ENCODE measurements around the gene TBC1D10A. TPM values are rescaled to one million over a fixed set of nuclear protein-coding genes. Genes with fewer than 3 reads are reported as not detected.

The TBC1D10A gene
- total RNA-seq, 1 donor from 2014 or later: 15.3 TPM

- H3K27me3 Mint-ChIP-seq: no peaks in the 10 kb centered on the region
- H3K9me3 Mint-ChIP-seq: no peaks in the 10 kb centered on the region
- peaks cover 10% of the 10 kb centered on the region for H3K36me3 Mint-ChIP-seq
- DNase-seq (ENCODE audit: extremely low spot score, unreplicated experiment): no peak
- peak overlapping the region; percentile 85 for H3K27ac Mint-ChIP-seq
- TF ChIP-seq, protein P1, sequence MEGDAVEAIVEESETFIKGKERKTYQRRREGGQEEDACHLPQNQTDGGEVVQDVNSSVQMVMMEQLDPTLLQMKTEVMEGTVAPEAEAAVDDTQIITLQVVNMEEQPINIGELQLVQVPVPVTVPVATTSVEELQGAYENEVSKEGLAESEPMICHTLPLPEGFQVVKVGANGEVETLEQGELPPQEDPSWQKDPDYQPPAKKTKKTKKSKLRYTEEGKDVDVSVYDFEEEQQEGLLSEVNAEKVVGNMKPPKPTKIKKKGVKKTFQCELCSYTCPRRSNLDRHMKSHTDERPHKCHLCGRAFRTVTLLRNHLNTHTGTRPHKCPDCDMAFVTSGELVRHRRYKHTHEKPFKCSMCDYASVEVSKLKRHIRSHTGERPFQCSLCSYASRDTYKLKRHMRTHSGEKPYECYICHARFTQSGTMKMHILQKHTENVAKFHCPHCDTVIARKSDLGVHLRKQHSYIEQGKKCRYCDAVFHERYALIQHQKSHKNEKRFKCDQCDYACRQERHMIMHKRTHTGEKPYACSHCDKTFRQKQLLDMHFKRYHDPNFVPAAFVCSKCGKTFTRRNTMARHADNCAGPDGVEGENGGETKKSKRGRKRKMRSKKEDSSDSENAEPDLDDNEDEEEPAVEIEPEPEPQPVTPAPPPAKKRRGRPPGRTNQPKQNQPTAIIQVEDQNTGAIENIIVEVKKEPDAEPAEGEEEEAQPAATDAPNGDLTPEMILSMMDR (conservative IDR thresholded peaks at IDR 0.05): no peak
- H3K4me3 Mint-ChIP-seq: no peak overlapping the region
- peaks cover 67% of the 10 kb centered on the region for H3K4me1 Mint-ChIP-seq (ENCODE audit: unreplicated experiment)
These were observed 20.1 kb downstream of the TBC1D10A start for GRCh38 chr22:30306627-30307011.

DNA sequence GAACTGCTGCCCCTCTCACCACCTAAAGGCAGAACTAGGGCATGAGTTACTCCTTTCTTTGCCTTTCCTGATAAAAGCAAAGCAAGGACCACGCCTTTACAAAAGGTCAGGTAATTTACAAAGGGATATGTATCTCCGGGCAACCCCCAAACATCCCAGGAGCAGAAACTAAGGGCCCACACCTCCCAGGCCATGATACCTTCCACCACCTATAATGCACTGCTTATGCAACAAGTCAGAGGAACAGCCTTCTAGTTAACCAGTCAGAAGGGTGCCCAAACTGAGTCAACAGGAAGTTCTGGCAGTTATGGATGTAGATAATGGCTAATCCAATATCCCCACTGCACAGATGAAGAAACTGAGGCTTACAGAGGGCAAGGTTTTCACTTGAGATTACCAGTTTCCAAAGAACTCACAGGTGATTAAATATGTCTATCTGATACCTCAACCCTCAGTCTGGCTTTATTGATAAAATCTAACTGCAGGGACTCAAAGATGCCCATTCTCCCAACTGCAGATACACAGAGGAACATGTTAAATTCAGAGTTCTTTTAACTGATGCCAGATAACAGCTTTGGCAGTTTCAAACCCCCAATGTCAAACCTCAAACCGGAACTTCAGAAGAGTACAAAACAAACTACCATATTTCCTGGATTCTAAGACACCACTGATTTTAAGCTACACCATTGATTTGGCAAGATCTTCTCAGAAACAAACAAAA, 20.7 kb downstream of the TBC1D10A start:
- Mint-ChIP-seq H3K36me3 (peaks cover 10% of the 10 kb centered on the region), H3K27ac (peak overlapping the region; percentile 85), H3K4me1 (ENCODE audit: unreplicated experiment) (peaks cover 69% of the 10 kb centered on the region), H3K4me3 (peak overlapping the region; percentile 36), H3K27me3 (no peaks in the 10 kb centered on the region), H3K9me3 (no peaks in the 10 kb centered on the region)
- no peak for DNase-seq (ENCODE audit: extremely low spot score, unreplicated experiment)
- TF ChIP-seq, protein P1 (conservative IDR thresholded peaks at IDR 0.05): no peak

DNA sequence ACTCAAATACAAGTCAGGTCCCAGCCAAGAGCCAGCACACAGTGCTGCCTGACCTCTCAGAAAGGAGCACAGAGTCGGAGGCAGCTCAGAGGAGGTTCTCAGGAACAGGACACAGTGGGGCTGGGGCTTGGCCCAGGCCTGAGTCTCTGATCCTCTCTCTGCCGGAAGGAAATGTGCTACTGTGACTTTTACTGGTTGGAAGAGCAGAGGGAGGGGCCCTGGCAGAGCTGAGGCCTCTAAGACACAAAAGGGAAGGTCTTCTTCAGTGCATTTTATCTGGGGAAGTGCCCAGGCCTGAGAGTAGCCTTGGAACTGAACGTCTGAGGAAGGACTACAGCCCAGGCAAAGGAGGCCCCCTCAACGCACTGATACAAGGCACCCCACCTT, 21.2 kb downstream of the TBC1D10A start:
- TF ChIP-seq, protein P1 (conservative IDR thresholded peaks at IDR 0.05): no peak
- DNase-seq (ENCODE audit: extremely low spot score, unreplicated experiment): no peak
- Mint-ChIP-seq H3K4me3 (peak overlapping the region; percentile 22), H3K9me3 (no peaks in the 10 kb centered on the region), H3K36me3 (peaks cover 10% of the 10 kb centered on the region), H3K27ac (peak overlapping the region; percentile 85), H3K4me1 (ENCODE audit: unreplicated experiment) (peaks cover 65% of the 10 kb centered on the region), H3K27me3 (no peaks in the 10 kb centered on the region)

DNA sequence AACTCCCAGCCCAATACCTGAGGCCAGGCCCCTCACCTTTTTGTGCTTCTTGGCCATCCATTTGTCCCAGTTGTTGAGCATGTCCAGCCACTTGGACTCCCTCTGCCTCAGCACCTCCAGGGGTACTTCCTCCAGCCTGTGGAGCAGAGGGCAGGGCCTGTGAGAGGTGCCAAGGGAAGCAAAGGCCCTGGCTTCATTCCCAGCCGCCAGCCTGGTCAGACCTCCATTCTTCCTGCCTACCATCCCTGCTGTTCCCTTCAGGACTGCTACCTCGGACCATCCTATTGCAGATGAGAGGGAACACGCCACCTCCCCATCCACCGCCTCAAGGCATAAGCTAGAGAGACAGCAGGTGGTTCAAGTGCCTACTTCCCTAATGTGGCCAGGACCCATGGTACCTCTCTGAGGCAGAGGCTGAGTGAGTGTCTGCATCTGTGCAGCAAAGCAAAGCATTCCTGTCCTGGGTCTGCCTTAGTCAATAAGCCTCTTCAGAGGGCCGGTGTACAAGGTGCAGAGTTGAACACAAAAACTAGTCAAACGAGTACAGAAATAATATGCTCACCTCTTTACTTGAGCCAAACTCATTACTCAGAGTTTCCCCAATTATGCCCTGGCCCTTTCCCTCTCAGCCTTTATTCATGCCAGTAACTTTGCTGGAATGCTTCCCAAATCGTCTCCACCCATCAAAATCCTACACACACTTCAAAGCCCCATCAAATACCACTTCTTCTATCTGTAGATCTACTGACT, 22.1 kb downstream of the TBC1D10A start:
- H3K27ac Mint-ChIP-seq: peak overlapping the region; percentile 85
- TF ChIP-seq, protein P1 (conservative IDR thresholded peaks at IDR 0.05): no peak
- H3K4me3 Mint-ChIP-seq: peak overlapping the region; percentile 22
- peaks cover 10% of the 10 kb centered on the region for H3K36me3 Mint-ChIP-seq
- no peak for DNase-seq (ENCODE audit: extremely low spot score, unreplicated experiment)
- H3K27me3 Mint-ChIP-seq: no peaks in the 10 kb centered on the region
- peaks cover 56% of the 10 kb centered on the region for H3K4me1 Mint-ChIP-seq (ENCODE audit: unreplicated experiment)
- no peaks in the 10 kb centered on the region for H3K9me3 Mint-ChIP-seq

GRCh38 chr22:30302810-30303138, 24.0 kb downstream of the TBC1D10A start:
- Mint-ChIP-seq H3K4me1 (ENCODE audit: unreplicated experiment) (peaks cover 54% of the 10 kb centered on the region), H3K9me3 (no peaks in the 10 kb centered on the region), H3K27ac (peak overlapping the region; percentile 80), H3K4me3 (peak overlapping the region; percentile 25), H3K36me3 (peaks cover 10% of the 10 kb centered on the region), H3K27me3 (no peaks in the 10 kb centered on the region)
- no peak for DNase-seq (ENCODE audit: extremely low spot score, unreplicated experiment)
- TF ChIP-seq, protein P1 (conservative IDR thresholded peaks at IDR 0.05): no peak

All from type B pancreatic cell (in vitro differentiated cells).